Measurements from ENCODE around the gene CNBP. TPM values are rescaled to one million over a fixed set of nuclear protein-coding genes. Genes with fewer than 3 reads are reported as not detected.

CNBP gene
- total RNA-seq, 1 experiment from 2014 or later = 438 TPM

- Histone ChIP-seq H3K9me3 (ENCODE audit: low read depth, low read length, poor library complexity, severe bottlenecking) (no peaks in the 10 kb centered on the region), H3K36me3 (ENCODE audit: insufficient read depth, low read length, poor library complexity, severe bottlenecking) (peaks cover 46% of the 10 kb centered on the region), H3K4me3 (ENCODE audit: low read depth, low read length, poor library complexity, severe bottlenecking) (no peak overlapping the region), H3K27me3 (replicated peaks; ENCODE audit: insufficient read depth, low read depth, low read length, poor library complexity) (no peaks in the 10 kb centered on the region), H3K4me1 (ENCODE audit: insufficient read depth, low read length, poor library complexity, severe bottlenecking) (peaks cover 15% of the 10 kb centered on the region), H3K27ac (ENCODE audit: low read depth, low read length, poor library complexity, severe bottlenecking) (no peak overlapping the region)
- intact Hi-C loops (cut with micrococcal nuclease; ENCODE audit: unreplicated experiment) = no loop called here
- CTCF ChIA-PET = no interaction called here
- no peak for TF ChIP-seq EZH2 (IDR thresholded peaks at IDR 0.05; ENCODE audit: borderline replicate concordance, low read depth, low read length, poor library complexity, severe bottlenecking)
- no peak for TF ChIP-seq CTCF (conservative IDR thresholded peaks at IDR 0.05; ENCODE audit: low read depth, low read length)
- no peak for DNase-seq (ENCODE audit: low spot score)
- BruUV-seq (replicated peaks) = no TSS peak
- POLR2A ChIA-PET (ENCODE audit: low non-redundant PET) = no interaction called here
Measured at GRCh38 chr3:129176051-129176450, 7.6 kb downstream of the CNBP start.

DNA sequence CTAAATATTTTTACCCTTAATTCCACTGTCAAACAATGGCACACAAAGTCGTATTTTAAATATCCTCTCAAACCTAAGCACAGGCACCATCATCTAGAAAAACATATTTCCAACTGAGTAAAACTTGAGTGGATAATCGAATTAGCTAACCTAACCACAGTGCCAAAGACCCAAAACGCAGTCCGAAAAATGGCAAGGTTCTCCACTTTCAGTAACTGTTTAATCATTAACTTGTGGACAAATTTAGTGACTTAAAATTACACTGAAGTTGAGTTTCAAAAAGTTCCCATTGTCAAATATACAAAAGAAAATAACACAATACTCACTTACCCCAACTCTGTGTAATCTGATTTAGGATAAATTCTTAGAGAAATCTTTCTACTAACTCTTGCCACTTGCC is 10.0 kb downstream of the CNBP start:
- TF ChIP-seq CTCF (conservative IDR thresholded peaks at IDR 0.05; ENCODE audit: low read depth, low read length) (no peak), EZH2 (IDR thresholded peaks at IDR 0.05; ENCODE audit: borderline replicate concordance, low read depth, low read length, poor library complexity, severe bottlenecking) (no peak)
- no TSS peak for BruUV-seq (replicated peaks)
- intact Hi-C loops (cut with micrococcal nuclease; ENCODE audit: unreplicated experiment) = no loop called here
- H3K4me1 ChIP-seq (ENCODE audit: insufficient read depth, low read length, poor library complexity, severe bottlenecking) = no peaks in the 10 kb centered on the region
- no peak for DNase-seq (ENCODE audit: low spot score)
- H3K4me3 ChIP-seq (ENCODE audit: low read depth, low read length, poor library complexity, severe bottlenecking) = no peak overlapping the region
- CTCF ChIA-PET = no interaction called here
- no peaks in the 10 kb centered on the region for H3K9me3 ChIP-seq (ENCODE audit: low read depth, low read length, poor library complexity, severe bottlenecking)
- no peaks in the 10 kb centered on the region for H3K27me3 ChIP-seq (replicated peaks; ENCODE audit: insufficient read depth, low read depth, low read length, poor library complexity)
- H3K36me3 ChIP-seq (ENCODE audit: insufficient read depth, low read length, poor library complexity, severe bottlenecking) = peaks cover 60% of the 10 kb centered on the region
- POLR2A ChIA-PET (ENCODE audit: low non-redundant PET) = no interaction called here
- no peak overlapping the region for H3K27ac ChIP-seq (ENCODE audit: low read depth, low read length, poor library complexity, severe bottlenecking)

DNA sequence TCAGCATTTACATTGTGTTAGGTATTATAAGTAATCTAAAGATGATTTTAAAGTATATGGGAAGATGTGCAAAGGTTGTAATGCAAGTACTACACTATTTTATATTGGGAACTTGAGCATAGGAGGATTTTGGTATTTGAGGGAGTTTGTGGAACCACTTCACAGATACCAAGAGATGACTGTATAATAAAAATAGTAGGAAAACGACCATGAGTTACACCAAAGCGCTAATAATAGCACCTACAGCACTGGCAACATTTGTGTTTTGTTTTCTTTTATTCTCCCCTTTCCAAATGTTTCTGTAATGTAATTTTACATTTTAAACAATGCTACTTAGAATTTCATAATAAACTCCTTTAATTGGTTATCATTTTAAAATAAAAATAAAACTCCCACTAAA is 10.5 kb downstream of the CNBP start:
- H3K4me1 ChIP-seq (ENCODE audit: insufficient read depth, low read length, poor library complexity, severe bottlenecking) = no peaks in the 10 kb centered on the region
- no peak overlapping the region for H3K27ac ChIP-seq (ENCODE audit: low read depth, low read length, poor library complexity, severe bottlenecking)
- no peak for DNase-seq (ENCODE audit: low spot score)
- ChIA-PET CTCF (no interaction called here), POLR2A (ENCODE audit: low non-redundant PET) (interaction anchor here (0.6 kb wide), 1 partner anchor 8 kb away, joined by 4 read pairs; no protein-coding TSS in a partner anchor)
- no peaks in the 10 kb centered on the region for H3K27me3 ChIP-seq (replicated peaks; ENCODE audit: insufficient read depth, low read depth, low read length, poor library complexity)
- H3K36me3 ChIP-seq (ENCODE audit: insufficient read depth, low read length, poor library complexity, severe bottlenecking) = peaks cover 60% of the 10 kb centered on the region
- H3K4me3 ChIP-seq (ENCODE audit: low read depth, low read length, poor library complexity, severe bottlenecking) = no peak overlapping the region
- intact Hi-C loops (cut with micrococcal nuclease; ENCODE audit: unreplicated experiment) = no loop called here
- no peaks in the 10 kb centered on the region for H3K9me3 ChIP-seq (ENCODE audit: low read depth, low read length, poor library complexity, severe bottlenecking)
- TF ChIP-seq EZH2 (IDR thresholded peaks at IDR 0.05; ENCODE audit: borderline replicate concordance, low read depth, low read length, poor library complexity, severe bottlenecking) = no peak
- TF ChIP-seq CTCF (conservative IDR thresholded peaks at IDR 0.05; ENCODE audit: low read depth, low read length) = no peak
- no TSS peak for BruUV-seq (replicated peaks)

Data from A673 (cell line).